Tibial nerve (tissue), 4 donors: ENCODE measurements around the gene C1orf159. TPM values are rescaled to one million over a fixed set of nuclear protein-coding genes. Genes with fewer than 3 reads are reported as not detected.

ENCODE experiments used
- DNase-seq, 2 donors: peaks; one replicate each; pipeline ENCODE4 v3.0.0-alpha.2; 2019; ENCODE audit warnings: low spot score in 2 of 2
- H3K27ac ChIP-seq, 4 donors: fragments of 200-600 bp; sonication (generic) in 3 of 4; one replicate each; pipeline ENCODE4 v1.5.1; 2017 to 2019; ENCODE audit warnings: mild to moderate bottlenecking in 1 of 4
- H3K27me3 ChIP-seq, 2 donors: fragments of 200-600 bp; sonication (generic) in 1 of 2; one replicate each; pipeline versions ENCODE4 v1.5.1 to v1.6.0; 2017 to 2019
- H3K36me3 ChIP-seq, 3 donors: fragments of 200-600 bp; sonication (generic); one replicate each; pipeline ENCODE4 v1.5.1; 2018 to 2019
- H3K4me1 ChIP-seq, 4 donors: fragments of 200-600 bp; sonication (generic) in 3 of 4; one replicate each; pipeline ENCODE4 v1.5.1; 2017 to 2019
- H3K4me3 ChIP-seq, 4 donors: fragments of 200-600 bp; sonication (generic) in 3 of 4; one replicate each; pipeline ENCODE4 v1.5.1; 2017 to 2019; ENCODE audit warnings: mild to moderate bottlenecking in 1 of 4, moderate library complexity in 1 of 4
- H3K9me3 ChIP-seq, 4 donors: fragments of 200-600 bp; sonication (generic) in 3 of 4; one replicate each; pipeline ENCODE4 v1.5.1; 2017 to 2019
- CTCF ChIP-seq, 5 experiments: fragments of 200-600 bp in 3 of 5; fragments of 450-650 bp in 2 of 5; sonication (generic) in 3 of 5; IDR thresholded peaks; one replicate each; pipeline ENCODE4 v1.5.1; 2016 to 2019; ENCODE audit warnings: antibody characterized with exemption in 5 of 5, mild to moderate bottlenecking in 3 of 5, moderate library complexity in 2 of 5
- EP300 ChIP-seq, 2 donors: sonication (generic); formaldehyde crosslinking; IDR thresholded peaks; one replicate each; pipeline ENCODE4 v1.6.1; 2017; ENCODE audit warnings: antibody characterized with exemption in 2 of 2, mild to moderate bottlenecking in 1 of 2
- POLR2A ChIP-seq, 2 donors: fragments of 450-650 bp; IDR thresholded peaks; one replicate each; pipeline ENCODE4 v1.6.1; 2017; ENCODE audit warnings: antibody characterized with exemption in 2 of 2, mild to moderate bottlenecking in 2 of 2, moderate library complexity in 2 of 2
- WGBS, 2 donors: methylation state at CpG; one replicate each; pipeline ENCODE4 v1.1.5; 2018; 5-methylcytosine and 5-hydroxymethylcytosine counted together
- total RNA-seq, 4 donors: library from RNA; depleted of rRNA; stranded (reverse); fragments of >200 nt; gene quantifications; one replicate each; pipeline ENCODE4 v1.1.0, GENCODE V29; 2016

Gene C1orf159
- total RNA-seq, 4 donors from 2014 or later, result 18.4 to 29.4 (median 23.1) TPM

- peaks cover 0 to 55% (median 0%) of the 10 kb centered on the region in 3 donors for H3K36me3 ChIP-seq
- H3K9me3 ChIP-seq, result no peaks in the 10 kb centered on the region
- peaks cover 0 to 26% (median 12%) of the 10 kb centered on the region in 4 donors for H3K4me1 ChIP-seq
- TF ChIP-seq CTCF (IDR thresholded peaks at IDR 0.05), result peak in 2 of 5 experiments; percentile 8 to 34
- TF ChIP-seq EP300 (IDR thresholded peaks at IDR 0.05), result no peak
- H3K4me3 ChIP-seq, result peak overlapping the region; percentile 27 to 57 (median 42)
- H3K27me3 ChIP-seq, result peaks cover 0 to 16% of the 10 kb centered on the region in 2 donors
- peak; percentile 57 to 59 for DNase-seq
- H3K27ac ChIP-seq, result peak overlapping the region in 1 of 4 donors; percentile 38
- 11 to 13% methylated on average over 34 to 71 of the region's 99 CpGs for WGBS, 2 donors
Observed at GRCh38 chr1:1040004-1040991, 75.6 kb downstream of the C1orf159 start.

- H3K36me3 ChIP-seq, result peaks cover 0 to 48% (median 0%) of the 10 kb centered on the region in 3 donors
- no peaks in the 10 kb centered on the region for H3K9me3 ChIP-seq
- peaks cover 0 to 22% of the 10 kb centered on the region in 2 donors for H3K27me3 ChIP-seq
- no peak for TF ChIP-seq POLR2A (IDR thresholded peaks at IDR 0.05)
- H3K4me3 ChIP-seq, result no peak overlapping the region
- 51 to 53% methylated on average over 17 of the region's 17 CpGs for WGBS, 2 donors
- H3K4me1 ChIP-seq, result peaks cover 0 to 31% (median 14%) of the 10 kb centered on the region in 4 donors
- H3K27ac ChIP-seq, result no peak overlapping the region
- DNase-seq, result no peak
Observed at GRCh38 chr1:1039145-1039910, 76.6 kb downstream of the C1orf159 start.

GRCh38 chr1:1038694-1039093 is 77.2 kb downstream of the C1orf159 start:
- TF ChIP-seq CTCF (IDR thresholded peaks at IDR 0.05), result no peak
- no peak for TF ChIP-seq POLR2A (IDR thresholded peaks at IDR 0.05)
- TF ChIP-seq EP300 (IDR thresholded peaks at IDR 0.05), result no peak
- Histone ChIP-seq H3K4me3 (no peak overlapping the region), H3K9me3 (no peaks in the 10 kb centered on the region), H3K27me3 (peaks cover 0 to 28% of the 10 kb centered on the region in 2 donors), H3K36me3 (peaks cover 0 to 41% (median 0%) of the 10 kb centered on the region in 3 donors), H3K4me1 (peaks cover 0 to 37% (median 20%) of the 10 kb centered on the region in 4 donors), H3K27ac (no peak overlapping the region)
- no peak for DNase-seq
- WGBS, 2 donors, result 73 to 89% methylated on average over 6 of the region's 6 CpGs

- no peak for TF ChIP-seq POLR2A (IDR thresholded peaks at IDR 0.05)
- no peak for TF ChIP-seq EP300 (IDR thresholded peaks at IDR 0.05)
- TF ChIP-seq CTCF (IDR thresholded peaks at IDR 0.05), result no peak
- Histone ChIP-seq H3K27ac (no peak overlapping the region), H3K4me3 (no peak overlapping the region), H3K4me1 (peaks cover 0 to 47% (median 28%) of the 10 kb centered on the region in 4 donors), H3K27me3 (peaks cover 0 to 33% of the 10 kb centered on the region in 2 donors), H3K9me3 (no peaks in the 10 kb centered on the region), H3K36me3 (peaks cover 0 to 31% (median 0%) of the 10 kb centered on the region in 3 donors)
- WGBS, 2 donors, result 79 to 86% methylated on average over 28 to 29 of the region's 30 CpGs
- DNase-seq, result no peak
Observed at GRCh38 chr1:1037366-1038327, 78.2 kb downstream of the C1orf159 start.
